ENCODE results near the gene SGPL1.

Gene SGPL1

DNA sequence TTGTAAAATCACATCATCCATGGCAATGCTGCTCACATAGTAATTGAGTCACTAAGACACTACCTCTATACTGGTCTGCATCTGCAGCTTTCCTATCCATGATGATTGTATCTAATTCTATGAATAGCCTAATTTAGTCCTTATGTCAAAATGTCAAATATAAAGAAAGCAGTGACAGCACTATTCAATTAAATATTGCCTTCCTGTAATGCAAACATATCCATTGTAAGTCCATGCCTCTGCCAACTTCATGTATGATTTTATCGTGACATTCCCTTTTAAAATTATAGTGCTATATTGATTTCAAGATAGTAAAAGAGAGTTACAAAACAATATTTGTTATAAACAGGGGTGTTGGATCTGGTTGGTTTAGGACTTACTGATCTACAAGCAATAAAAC lies 4.8 kb upstream of the SGPL1 start:
- intact Hi-C loops (cut with DNase I; ENCODE audit: low total_unique reads), result no loop called here
- DNase-seq, result no peak
- H3K27me3 ChIP-seq, result no peaks in the 10 kb centered on the region
- peaks cover 0 to 5% (median 1%) of the 10 kb centered on the region in 4 donors for H3K4me1 ChIP-seq
- H3K4me3 ChIP-seq, result no peak overlapping the region
- TF ChIP-seq, protein P1, sequence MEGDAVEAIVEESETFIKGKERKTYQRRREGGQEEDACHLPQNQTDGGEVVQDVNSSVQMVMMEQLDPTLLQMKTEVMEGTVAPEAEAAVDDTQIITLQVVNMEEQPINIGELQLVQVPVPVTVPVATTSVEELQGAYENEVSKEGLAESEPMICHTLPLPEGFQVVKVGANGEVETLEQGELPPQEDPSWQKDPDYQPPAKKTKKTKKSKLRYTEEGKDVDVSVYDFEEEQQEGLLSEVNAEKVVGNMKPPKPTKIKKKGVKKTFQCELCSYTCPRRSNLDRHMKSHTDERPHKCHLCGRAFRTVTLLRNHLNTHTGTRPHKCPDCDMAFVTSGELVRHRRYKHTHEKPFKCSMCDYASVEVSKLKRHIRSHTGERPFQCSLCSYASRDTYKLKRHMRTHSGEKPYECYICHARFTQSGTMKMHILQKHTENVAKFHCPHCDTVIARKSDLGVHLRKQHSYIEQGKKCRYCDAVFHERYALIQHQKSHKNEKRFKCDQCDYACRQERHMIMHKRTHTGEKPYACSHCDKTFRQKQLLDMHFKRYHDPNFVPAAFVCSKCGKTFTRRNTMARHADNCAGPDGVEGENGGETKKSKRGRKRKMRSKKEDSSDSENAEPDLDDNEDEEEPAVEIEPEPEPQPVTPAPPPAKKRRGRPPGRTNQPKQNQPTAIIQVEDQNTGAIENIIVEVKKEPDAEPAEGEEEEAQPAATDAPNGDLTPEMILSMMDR (IDR thresholded peaks at IDR 0.05), result no peak
- no peaks in the 10 kb centered on the region for H3K36me3 ChIP-seq
- H3K27ac ChIP-seq, result no peak overlapping the region
- H3K9me3 ChIP-seq, result no peaks in the 10 kb centered on the region

DNA sequence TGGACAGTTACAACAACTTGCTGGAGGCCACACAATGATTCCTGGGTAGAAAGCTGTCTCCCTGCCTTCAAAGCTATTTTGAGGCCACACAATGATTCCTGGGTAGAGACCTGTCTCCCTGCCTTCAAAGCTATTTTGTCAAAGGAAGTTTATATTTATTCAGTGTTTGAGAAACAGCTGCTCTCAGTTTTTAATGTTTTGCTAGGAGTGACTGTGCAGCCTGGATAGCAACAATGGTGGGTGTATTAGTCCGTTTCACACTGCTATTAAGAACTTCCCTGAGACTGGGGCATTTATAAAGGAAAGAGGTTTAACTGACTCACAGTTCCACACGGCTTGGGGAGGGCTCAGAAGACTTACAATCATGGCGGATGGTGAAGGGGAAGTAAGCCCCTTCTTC lies 3.9 kb upstream of the SGPL1 start:
- no peaks in the 10 kb centered on the region for H3K27me3 ChIP-seq
- H3K4me3 ChIP-seq, result no peak overlapping the region
- H3K27ac ChIP-seq, result no peak overlapping the region
- H3K9me3 ChIP-seq, result no peaks in the 10 kb centered on the region
- H3K4me1 ChIP-seq, result peaks cover 0 to 7% (median 3%) of the 10 kb centered on the region in 4 donors
- TF ChIP-seq, protein P1 (IDR thresholded peaks at IDR 0.05), result no peak
- H3K36me3 ChIP-seq, result no peaks in the 10 kb centered on the region
- DNase-seq, result no peak
- intact Hi-C loops (cut with DNase I; ENCODE audit: low total_unique reads), result no loop called here

DNA sequence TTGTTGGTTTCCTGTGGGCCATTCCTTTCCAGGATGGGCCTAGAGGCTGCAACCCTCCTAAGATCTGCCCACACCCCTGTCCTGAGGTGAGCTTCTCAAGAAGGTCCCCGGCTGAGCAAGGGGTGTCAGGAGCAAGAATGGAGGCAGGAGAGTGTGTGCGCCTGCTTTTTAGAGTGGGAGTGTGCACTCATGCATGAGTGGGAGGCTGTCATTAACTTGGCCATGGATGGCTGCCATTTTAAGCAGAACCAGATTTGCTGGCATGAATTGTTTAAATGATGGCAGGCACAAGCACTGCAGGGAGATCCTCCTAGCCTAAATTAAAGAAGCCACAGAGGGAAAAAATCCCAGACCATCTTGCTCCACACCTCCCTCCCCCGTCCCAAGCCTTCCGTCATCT lies 2.9 kb upstream of the SGPL1 start:
- DNase-seq, result no peak
- Histone ChIP-seq H3K27ac (no peak overlapping the region), H3K4me1 (peaks cover 0 to 16% (median 8%) of the 10 kb centered on the region in 4 donors), H3K4me3 (no peak overlapping the region), H3K9me3 (no peaks in the 10 kb centered on the region), H3K36me3 (no peaks in the 10 kb centered on the region), H3K27me3 (no peaks in the 10 kb centered on the region)
- TF ChIP-seq, protein P1 (IDR thresholded peaks at IDR 0.05), result no peak
- intact Hi-C loops (cut with DNase I; ENCODE audit: low total_unique reads), result no loop called here

DNA sequence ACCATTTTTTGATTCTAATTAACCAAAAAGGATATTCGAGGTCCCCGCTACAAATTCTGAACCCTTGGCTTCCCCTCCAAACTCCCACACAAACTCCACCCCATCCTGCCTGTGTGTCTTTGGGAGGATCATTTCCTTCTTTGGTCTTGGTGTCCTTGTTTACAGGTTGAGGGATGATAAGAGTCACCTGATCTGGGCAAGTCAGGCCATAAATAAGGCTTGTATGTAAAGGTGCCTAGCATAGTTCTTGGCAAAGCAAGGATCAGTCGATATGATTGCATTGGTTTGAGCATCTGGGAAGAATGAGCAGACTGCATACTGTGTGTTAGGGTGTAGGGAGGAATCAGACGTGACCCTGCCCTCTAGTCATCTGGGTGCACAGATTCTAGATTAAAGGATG lies 1.6 kb upstream of the SGPL1 start:
- TF ChIP-seq, protein P1 (IDR thresholded peaks at IDR 0.05), result no peak
- no peaks in the 10 kb centered on the region for H3K9me3 ChIP-seq
- DNase-seq, result no peak
- no peak overlapping the region for H3K4me3 ChIP-seq
- H3K27ac ChIP-seq, result no peak overlapping the region
- peaks cover 0 to 16% (median 8%) of the 10 kb centered on the region in 4 donors for H3K4me1 ChIP-seq
- intact Hi-C loops (cut with DNase I; ENCODE audit: low total_unique reads), result no loop called here
- H3K27me3 ChIP-seq, result no peaks in the 10 kb centered on the region
- H3K36me3 ChIP-seq, result peaks cover 0 to 11% (median 0%) of the 10 kb centered on the region in 3 donors

DNA sequence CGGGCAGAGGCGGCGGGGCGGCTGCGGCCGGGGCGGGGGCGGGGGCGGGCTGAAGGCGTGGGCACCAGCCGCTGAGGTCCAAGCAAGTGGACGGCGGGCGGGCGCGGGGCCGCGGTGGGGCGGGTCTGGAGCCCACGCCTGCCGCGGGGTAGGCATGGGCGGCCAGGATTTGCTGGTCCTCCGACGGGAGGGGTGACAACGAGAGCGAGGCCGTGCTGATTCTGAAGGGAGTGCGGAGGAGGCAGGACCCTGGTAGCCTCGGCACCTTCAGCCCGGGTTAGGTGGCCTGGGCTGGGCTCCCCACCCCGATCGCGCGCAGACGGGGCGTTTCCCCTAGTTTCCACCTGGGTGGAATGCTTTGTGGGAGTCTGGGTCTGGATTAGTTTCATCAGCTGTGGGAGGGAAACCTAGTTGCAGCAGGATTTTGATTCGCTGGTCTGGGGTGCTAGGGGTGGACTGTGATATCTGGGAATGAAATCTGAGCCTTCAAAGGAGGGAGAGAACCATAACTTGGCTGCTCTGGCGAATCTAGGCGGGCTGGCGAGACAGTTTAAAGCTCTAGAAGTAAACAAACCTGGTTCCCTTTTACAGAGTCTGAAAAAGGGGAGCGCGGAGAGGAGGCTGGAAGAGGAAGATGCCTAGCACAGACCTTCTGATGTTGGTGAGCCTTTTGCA lies 609 bp downstream of the SGPL1 start:
- TF ChIP-seq, protein P1 (IDR thresholded peaks at IDR 0.05), result no peak
- H3K4me3 ChIP-seq, result peak overlapping the region; percentile 80 to 81
- peaks cover 0 to 34% (median 6%) of the 10 kb centered on the region in 3 donors for H3K36me3 ChIP-seq
- peak overlapping the region; percentile 87 to 93 for H3K27ac ChIP-seq
- DNase-seq, result peak; percentile 65 to 82
- H3K4me1 ChIP-seq, result peaks cover 0 to 16% (median 8%) of the 10 kb centered on the region in 4 donors
- intact Hi-C loops (cut with DNase I; ENCODE audit: low total_unique reads), result no loop called here
- H3K9me3 ChIP-seq, result no peaks in the 10 kb centered on the region
- H3K27me3 ChIP-seq, result no peaks in the 10 kb centered on the region

Data from tibial artery (tissue), 4 donors.